NCI-H774 (cell line): Measurements from ENCODE around the gene MAST3.
A peak's percentile ranks its signal among the peaks of the same experiment; 100 is the strongest.
"Not testable (repeated sequence)": the region's sequence is repeated elsewhere in the genome, so short reads cannot be mapped to it uniquely, and the experiment has no call there.

Experiments used
- DNase-seq: peaks from one replicate; lab custom pipeline; 2025; lab: John Stamatoyannopoulos, UW

The MAST3 gene

GRCh38 chr19:18086590-18087138 is 10.9 kb upstream of the MAST3 start, which contains the start of gene IL12RB1:
Gene IL12RB1, minus strand, starts transcription at chr19:18086934. Its CDS starts 111 bp downstream, at chr19:18086823.
- DNase-seq: no peak

- not testable (repeated sequence) for DNase-seq
These were observed 8.5 kb upstream of the MAST3 start for GRCh38 chr19:18089096-18089541.

- DNase-seq: no peak
These were observed 7.9 kb upstream of the MAST3 start for GRCh38 chr19:18089726-18090125.

GRCh38 chr19:18090545-18091216 is 6.9 kb upstream of the MAST3 start:
- DNase-seq: no peak

GRCh38 chr19:18091217-18091608 is 6.4 kb upstream of the MAST3 start:
- DNase-seq: no peak

GRCh38 chr19:18093439-18094161 is 4.0 kb upstream of the MAST3 start:
- DNase-seq: no peak

GRCh38 chr19:18096258-18096657 is 1.3 kb upstream of the MAST3 start:
- DNase-seq: no peak

GRCh38 chr19:18097993-18098890 is 664 bp downstream of the MAST3 start:
- no peak for DNase-seq

GRCh38 chr19:18098891-18099622 is 1.5 kb downstream of the MAST3 start:
- DNase-seq: no peak

- no peak for DNase-seq
These were observed 2.0 kb downstream of the MAST3 start for GRCh38 chr19:18099623-18099995.

GRCh38 chr19:18100710-18101109 is 3.1 kb downstream of the MAST3 start:
- no peak for DNase-seq

GRCh38 chr19:18101268-18101667 is 3.7 kb downstream of the MAST3 start:
- DNase-seq: no peak

- no peak for DNase-seq
These were observed 5.5 kb downstream of the MAST3 start for GRCh38 chr19:18102916-18103542.

- DNase-seq: no peak
These were observed 7.2 kb downstream of the MAST3 start for GRCh38 chr19:18104793-18105131.

GRCh38 chr19:18105259-18105658 is 7.7 kb downstream of the MAST3 start:
- not testable (repeated sequence) for DNase-seq

GRCh38 chr19:18107235-18107634 is 9.7 kb downstream of the MAST3 start:
- DNase-seq: peak; percentile 4

- DNase-seq: no peak
These were observed 11.3 kb downstream of the MAST3 start for GRCh38 chr19:18108897-18109296.

- DNase-seq: no peak
These were observed 11.8 kb downstream of the MAST3 start for GRCh38 chr19:18109341-18109732.

- DNase-seq: peak; percentile 14
These were observed 12.4 kb downstream of the MAST3 start for GRCh38 chr19:18109733-18110608.

GRCh38 chr19:18110609-18111232 is 13.1 kb downstream of the MAST3 start:
- DNase-seq: no peak
